IPS-18c (cell line): ENCODE measurements around the gene GPR160.

ENCODE experiments used
- H3K4me3 ChIP-seq: 2 replicates; pipeline ENCODE4 v1.7.0; 2013; ENCODE audit warnings: low read depth, mild to moderate bottlenecking, low read length, moderate library complexity; ENCODE audit not compliant: insufficient read depth
- H3K9me3 ChIP-seq: one replicate; pipeline ENCODE4 v1.6.1; 2013; ENCODE audit warnings: mild to moderate bottlenecking, low read length, moderate library complexity; ENCODE audit not compliant: control insufficient read depth, insufficient read depth

GPR160 gene

GRCh38 chr3:170132335-170132734, 94.5 kb downstream of the GPR160 start:
- no peak overlapping the region for H3K4me3 ChIP-seq

More at GRCh38 chr3:170132335-170132734, 94.5 kb downstream of the GPR160 start:
- no peaks in the 10 kb centered on the region for H3K9me3 ChIP-seq
